Progenitor cell of endocrine pancreas (in vitro differentiated cells): ENCODE measurements around the gene LTBP1. TPM values are rescaled to one million over a fixed set of nuclear protein-coding genes. Genes with fewer than 3 reads are reported as not detected.

Experiments
- DNase-seq: peaks from one replicate; pipeline ENCODE4 v3.0.0; 2021; ENCODE audit warnings: low spot score; ENCODE audit not compliant: unreplicated experiment
- H3K27ac Mint-ChIP-seq: 2 replicates; pipeline ENCODE4 v1.8.0; 2021; ENCODE audit warnings: mild to moderate bottlenecking, moderate library complexity, mixed read lengths
- H3K27me3 Mint-ChIP-seq: 2 replicates; pipeline ENCODE4 v1.8.0; 2021; ENCODE audit warnings: mixed read lengths
- H3K36me3 Mint-ChIP-seq: 2 replicates; pipeline ENCODE4 v1.8.0; 2022; ENCODE audit warnings: mixed read lengths; ENCODE audit not compliant: insufficient read depth
- H3K4me1 Mint-ChIP-seq: 2 replicates; pipeline ENCODE4 v1.8.0; 2021; ENCODE audit warnings: low read depth, mixed read lengths
- H3K4me3 Mint-ChIP-seq: 2 replicates; pipeline ENCODE4 v1.8.0; 2021; ENCODE audit warnings: low read depth, mild to moderate bottlenecking, moderate library complexity, mixed read lengths
- H3K9me3 Mint-ChIP-seq: 2 replicates; pipeline ENCODE4 v1.8.0; 2021; ENCODE audit warnings: low read depth, mixed read lengths
- CTCF ChIP-seq: fragments of 200-600 bp; sonication (generic); IDR thresholded peaks from one replicate; pipeline ENCODE4 v1.5.0; 2021; ENCODE audit warnings: antibody characterized with exemption, mild to moderate bottlenecking; ENCODE audit not compliant: unreplicated experiment
- total RNA-seq: library from RNA; stranded (reverse); gene quantifications from 2 replicates; pipeline ENCODE4 v1.2.1, GENCODE V29; 2021

Gene LTBP1
- total RNA-seq, 1 donor from 2014 or later: 63.0 TPM

- Mint-ChIP-seq H3K4me1 (no peaks in the 10 kb centered on the region), H3K36me3 (peaks cover 16% of the 10 kb centered on the region), H3K4me3 (no peak overlapping the region), H3K27ac (no peak overlapping the region), H3K27me3 (no peaks in the 10 kb centered on the region), H3K9me3 (no peaks in the 10 kb centered on the region)
- no peak for DNase-seq
- TF ChIP-seq CTCF: no peak
Observed at GRCh38 chr2:33304032-33304864, 357.5 kb downstream of the LTBP1 start.

- H3K36me3 Mint-ChIP-seq: peaks cover 16% of the 10 kb centered on the region
- DNase-seq: no peak
- no peak overlapping the region for H3K27ac Mint-ChIP-seq
- no peaks in the 10 kb centered on the region for H3K27me3 Mint-ChIP-seq
- TF ChIP-seq CTCF: no peak
- no peak overlapping the region for H3K4me3 Mint-ChIP-seq
- no peaks in the 10 kb centered on the region for H3K4me1 Mint-ChIP-seq
- no peaks in the 10 kb centered on the region for H3K9me3 Mint-ChIP-seq
Observed at GRCh38 chr2:33307659-33308270, 361.0 kb downstream of the LTBP1 start.

GRCh38 chr2:33312355-33312754, 365.6 kb downstream of the LTBP1 start:
- Mint-ChIP-seq H3K27me3 (no peaks in the 10 kb centered on the region), H3K4me3 (no peak overlapping the region), H3K27ac (no peak overlapping the region), H3K36me3 (peaks cover 4% of the 10 kb centered on the region), H3K4me1 (peaks cover 1% of the 10 kb centered on the region), H3K9me3 (no peaks in the 10 kb centered on the region)
- TF ChIP-seq CTCF: no peak
- no peak for DNase-seq

- peaks cover 4% of the 10 kb centered on the region for H3K4me1 Mint-ChIP-seq
- peaks cover 4% of the 10 kb centered on the region for H3K36me3 Mint-ChIP-seq
- no peaks in the 10 kb centered on the region for H3K27me3 Mint-ChIP-seq
- TF ChIP-seq CTCF: no peak
- H3K27ac Mint-ChIP-seq: no peak overlapping the region
- no peaks in the 10 kb centered on the region for H3K9me3 Mint-ChIP-seq
- H3K4me3 Mint-ChIP-seq: no peak overlapping the region
- DNase-seq: no peak
Observed at GRCh38 chr2:33313039-33313438, 366.3 kb downstream of the LTBP1 start.

- no peak overlapping the region for H3K27ac Mint-ChIP-seq
- peaks cover 4% of the 10 kb centered on the region for H3K36me3 Mint-ChIP-seq
- no peak for TF ChIP-seq CTCF
- H3K9me3 Mint-ChIP-seq: no peaks in the 10 kb centered on the region
- H3K27me3 Mint-ChIP-seq: no peaks in the 10 kb centered on the region
- peaks cover 4% of the 10 kb centered on the region for H3K4me1 Mint-ChIP-seq
- no peak for DNase-seq
- H3K4me3 Mint-ChIP-seq: no peak overlapping the region
Observed at GRCh38 chr2:33314541-33314940, 367.8 kb downstream of the LTBP1 start.
